Measurements from ENCODE around the gene ANXA9. TPM values are rescaled to one million over a fixed set of nuclear protein-coding genes. Genes with fewer than 3 reads are reported as not detected.
A peak's percentile ranks its signal among the peaks of the same experiment; 100 is the strongest.

Gene ANXA9
- polyA plus RNA-seq, 4 donors: 0.43 to 5.8 (median 0.89) TPM; not detected in 1

DNA sequence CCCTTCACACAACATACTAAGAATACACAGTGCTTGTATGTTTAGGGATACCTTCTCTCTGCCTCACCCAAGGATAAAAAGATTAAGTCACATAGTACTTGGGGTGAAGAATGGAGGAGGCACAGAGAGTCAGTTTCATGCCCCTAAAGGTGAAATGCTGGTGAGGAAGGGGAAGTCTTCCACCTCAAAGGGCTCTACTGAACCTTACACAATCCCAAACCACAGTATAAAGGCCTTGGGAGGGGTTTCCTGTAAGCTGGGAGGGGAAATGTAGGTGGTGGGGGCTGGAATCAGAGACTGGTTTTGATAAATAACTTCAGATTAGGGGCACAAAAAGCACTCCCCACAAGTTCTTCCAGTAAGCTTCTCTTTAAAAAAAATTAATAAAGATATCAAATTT, 21.1 kb downstream of the ANXA9 start:
- peaks cover 4 to 44% (median 7%) of the 10 kb centered on the region in 3 donors for H3K36me3 ChIP-seq (ENCODE audit: control insufficient read depth in 3 of 3, insufficient read depth in 2 of 3, low read depth in 1 of 3, low read length in 3 of 3)
- no peaks in the 10 kb centered on the region for H3K27me3 ChIP-seq (ENCODE audit: control insufficient read depth in 3 of 3, insufficient read depth in 3 of 3, low read length in 3 of 3)
- H3K4me1 ChIP-seq (ENCODE audit: control insufficient read depth in 3 of 3, insufficient read depth in 2 of 3, low read depth in 1 of 3, low read length in 2 of 3): peaks cover 0 to 34% (median 13%) of the 10 kb centered on the region in 3 donors
- H3K4me3 ChIP-seq (ENCODE audit: low read depth in 1 of 3, low read length in 3 of 3): no peak overlapping the region
- no peak for FAIRE-seq
- no peaks in the 10 kb centered on the region for H3K9me3 ChIP-seq (ENCODE audit: control insufficient read depth in 2 of 2, insufficient read depth in 1 of 2, low read depth in 1 of 2, low read length in 1 of 2)
- DNase-seq: no peak
- peak overlapping the region in 1 of 3 donors; percentile 34 for H3K27ac ChIP-seq (ENCODE audit: low read depth in 1 of 3, low read length in 2 of 3)

DNA sequence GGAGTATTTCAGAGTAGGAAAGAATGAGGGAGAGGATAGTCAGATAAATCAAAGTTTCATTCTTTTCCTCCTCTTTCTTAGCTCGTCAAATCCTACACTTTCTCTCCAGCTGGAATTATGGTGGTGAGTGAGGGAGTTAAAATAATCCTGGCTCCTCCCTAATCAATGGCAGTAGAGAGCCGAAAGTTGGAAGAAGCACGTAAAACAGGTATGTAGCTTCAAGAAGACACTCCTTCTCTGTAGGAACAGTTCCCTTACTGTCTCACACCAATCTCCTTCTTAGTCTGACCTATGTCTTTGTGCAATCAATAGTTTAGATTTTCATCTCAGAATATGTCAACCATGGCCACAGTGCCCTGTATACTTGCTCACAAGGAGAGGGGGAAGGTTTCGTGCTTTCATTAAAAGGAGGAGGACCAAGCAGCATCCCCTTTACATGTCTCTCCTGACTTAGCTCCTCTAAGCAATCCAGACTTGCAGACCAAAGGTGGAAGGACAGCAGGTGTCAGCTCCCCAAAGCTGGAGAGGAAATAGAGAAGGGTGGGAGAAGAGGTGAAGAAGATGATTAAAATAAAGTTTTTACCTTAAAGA, 23.7 kb downstream of the ANXA9 start:
- DNase-seq: peak in 1 of 2 donors; percentile 48
- Histone ChIP-seq H3K27ac (ENCODE audit: low read depth in 1 of 3, low read length in 2 of 3) (peak overlapping the region; percentile 86 to 90 (median 88)), H3K4me1 (ENCODE audit: control insufficient read depth in 3 of 3, insufficient read depth in 2 of 3, low read depth in 1 of 3, low read length in 2 of 3) (peaks cover 5 to 42% (median 17%) of the 10 kb centered on the region in 3 donors)

DNA sequence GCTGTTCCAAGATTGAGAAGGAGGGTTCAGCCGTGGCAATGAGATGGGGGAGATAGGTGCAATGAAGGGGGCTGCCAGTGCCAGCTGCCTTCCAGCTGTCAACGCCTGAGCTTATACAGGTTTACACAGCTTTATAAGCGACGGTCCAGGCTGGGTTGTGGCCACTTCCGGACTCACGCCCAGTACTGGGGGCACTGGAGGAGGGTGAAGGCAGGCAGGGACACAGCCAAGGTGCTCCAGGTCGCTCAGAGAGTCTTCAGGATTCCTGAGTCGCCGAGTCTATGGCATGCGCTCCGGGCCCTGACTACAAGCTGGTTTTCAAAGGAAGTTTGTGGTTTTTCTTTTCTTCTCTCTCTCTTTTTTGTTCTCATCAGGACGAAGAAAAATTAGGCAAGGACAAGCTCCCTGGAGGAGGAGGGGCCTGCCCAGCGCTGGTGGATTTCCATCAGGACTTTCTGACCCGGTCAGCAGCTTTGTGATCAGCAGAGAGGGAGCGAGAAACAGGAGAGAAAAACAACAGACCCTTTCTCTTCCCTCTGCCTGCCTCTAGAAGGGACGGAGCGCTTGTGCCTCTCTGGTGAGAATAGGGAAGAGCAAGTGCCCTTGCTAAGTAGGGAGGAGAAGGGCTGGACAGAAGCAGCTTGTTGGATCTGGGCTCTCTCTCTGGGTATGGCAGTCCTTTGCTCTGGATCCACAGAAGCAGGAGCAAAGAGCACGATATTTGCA, 24.4 kb downstream of the ANXA9 start, which contains the start of gene MINDY1:
TSS of gene MINDY1 (minus strand) at position 576 of the 726 bp plus-strand sequence. CDS start 4,285 bp downstream, outside the sequence.
- Histone ChIP-seq H3K36me3 (ENCODE audit: control insufficient read depth in 3 of 3, insufficient read depth in 2 of 3, low read depth in 1 of 3, low read length in 3 of 3) (peaks cover 0 to 14% (median 0%) of the 10 kb centered on the region in 3 donors), H3K4me1 (ENCODE audit: control insufficient read depth in 3 of 3, insufficient read depth in 2 of 3, low read depth in 1 of 3, low read length in 2 of 3) (peaks cover 6 to 42% (median 17%) of the 10 kb centered on the region in 3 donors), H3K27ac (ENCODE audit: low read depth in 1 of 3, low read length in 2 of 3) (peak within 1 kb of the TSS; percentile 86 to 90 (median 88)), H3K9me3 (ENCODE audit: control insufficient read depth in 2 of 2, insufficient read depth in 1 of 2, low read depth in 1 of 2, low read length in 1 of 2) (no peaks in the 10 kb centered on the region), H3K27me3 (ENCODE audit: control insufficient read depth in 3 of 3, insufficient read depth in 3 of 3, low read length in 3 of 3) (no peaks in the 10 kb centered on the region), H3K4me3 (ENCODE audit: low read depth in 1 of 3, low read length in 3 of 3) (peak within 1 kb of the TSS; percentile 21 to 95 (median 57))
- WGBS, 3 donors: 1 to 5% (median 3%) methylated on average over 17 to 18 of the region's 18 CpGs
- FAIRE-seq: no peak
- peak; percentile 83 to 86 for DNase-seq

More for the DNA sequence above, 23.7 kb downstream of the ANXA9 start:
- Histone ChIP-seq H3K4me3 (ENCODE audit: low read depth in 1 of 3, low read length in 3 of 3) (peak overlapping the region; percentile 21 to 57 (median 57)), H3K9me3 (ENCODE audit: control insufficient read depth in 2 of 2, insufficient read depth in 1 of 2, low read depth in 1 of 2, low read length in 1 of 2) (no peaks in the 10 kb centered on the region), H3K27me3 (ENCODE audit: control insufficient read depth in 3 of 3, insufficient read depth in 3 of 3, low read length in 3 of 3) (no peaks in the 10 kb centered on the region), H3K36me3 (ENCODE audit: control insufficient read depth in 3 of 3, insufficient read depth in 2 of 3, low read depth in 1 of 3, low read length in 3 of 3) (peaks cover 0 to 21% (median 5%) of the 10 kb centered on the region in 3 donors)
- 11 to 22% (median 17%) methylated on average over 4 of the region's 4 CpGs for WGBS, 3 donors
- FAIRE-seq: no peak

DNA sequence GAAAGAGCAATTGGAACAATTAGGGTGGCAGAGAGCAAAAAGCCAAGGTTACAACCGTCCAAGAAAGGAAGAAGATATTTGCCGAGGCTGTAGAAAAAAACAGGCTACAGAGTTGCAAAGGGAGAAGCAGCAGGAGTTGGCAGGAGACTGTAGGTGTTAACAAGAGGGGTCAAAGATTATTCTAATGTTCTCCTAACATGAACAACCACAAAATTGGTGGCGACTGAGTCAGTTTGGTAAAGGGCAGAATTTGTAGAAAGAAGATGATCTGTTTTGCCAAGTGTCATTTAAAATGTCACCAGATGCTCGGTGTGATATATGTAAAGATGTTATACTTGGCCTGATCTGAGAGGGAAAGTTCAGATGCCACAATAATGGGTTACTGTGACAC, 25.8 kb downstream of the ANXA9 start:
- DNase-seq (no peak), FAIRE-seq (no peak)
- H3K27me3 ChIP-seq (ENCODE audit: control insufficient read depth in 3 of 3, insufficient read depth in 3 of 3, low read length in 3 of 3): no peaks in the 10 kb centered on the region
- peaks cover 9 to 48% (median 17%) of the 10 kb centered on the region in 3 donors for H3K4me1 ChIP-seq (ENCODE audit: control insufficient read depth in 3 of 3, insufficient read depth in 2 of 3, low read depth in 1 of 3, low read length in 2 of 3)
- H3K27ac ChIP-seq (ENCODE audit: low read depth in 1 of 3, low read length in 2 of 3): peak overlapping the region; percentile 86 to 90 (median 88)
- peaks cover 0 to 2% (median 0%) of the 10 kb centered on the region in 3 donors for H3K36me3 ChIP-seq (ENCODE audit: control insufficient read depth in 3 of 3, insufficient read depth in 2 of 3, low read depth in 1 of 3, low read length in 3 of 3)
- 4 to 13% (median 10%) methylated on average over 4 of the region's 4 CpGs for WGBS, 3 donors
- H3K4me3 ChIP-seq (ENCODE audit: low read depth in 1 of 3, low read length in 3 of 3): peak overlapping the region in 2 of 3 donors; percentile 10 to 95
- no peaks in the 10 kb centered on the region for H3K9me3 ChIP-seq (ENCODE audit: control insufficient read depth in 2 of 2, insufficient read depth in 1 of 2, low read depth in 1 of 2, low read length in 1 of 2)

DNA sequence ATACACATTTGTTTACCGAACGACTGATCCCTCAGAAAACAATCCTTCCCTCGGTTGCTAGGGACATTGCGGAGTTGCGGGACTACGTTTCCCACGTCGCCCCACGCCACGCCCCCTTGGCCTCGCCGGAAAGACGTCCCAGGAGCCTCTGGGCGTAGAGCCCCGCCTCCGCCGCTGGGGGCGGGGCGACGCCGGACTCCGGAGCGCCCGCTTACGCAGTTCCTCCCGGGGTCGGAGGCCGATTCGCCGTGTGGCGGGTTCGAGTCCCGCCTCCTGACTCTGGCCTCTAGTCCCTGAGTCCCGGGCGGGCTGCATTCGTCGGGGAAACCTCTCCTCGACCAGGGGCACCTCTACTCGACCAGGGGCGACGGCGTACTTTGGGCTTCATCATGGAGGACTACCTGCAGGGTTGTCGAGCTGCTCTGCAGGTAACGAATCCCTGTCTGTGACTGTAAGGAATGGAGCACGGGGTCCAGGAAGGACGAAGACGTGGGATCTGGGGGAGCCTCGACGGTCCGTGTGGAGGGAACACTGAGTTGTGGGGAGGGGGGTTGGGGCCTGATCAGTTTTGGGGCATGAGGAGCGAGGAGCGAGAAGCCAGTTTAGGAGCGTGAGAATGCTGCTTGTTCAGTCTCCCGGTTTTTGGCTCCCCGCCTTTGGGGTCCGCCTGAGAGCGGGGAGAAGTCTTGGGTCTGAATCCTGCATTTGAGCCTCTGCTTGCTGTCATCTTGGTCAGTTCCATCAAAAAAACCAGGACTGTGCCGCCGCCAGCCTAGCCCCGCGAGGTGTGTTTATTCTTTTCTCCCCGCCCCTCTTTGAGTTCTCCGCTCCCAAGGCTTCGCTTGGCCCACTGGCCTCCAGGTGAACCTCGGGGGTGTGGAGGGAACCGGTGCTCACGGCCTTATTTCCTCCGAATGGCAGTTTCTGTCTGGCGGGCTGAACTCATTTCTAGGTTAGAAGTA, 26.4 kb downstream of the ANXA9 start, which contains the start of gene PRUNE1:
TSS of gene PRUNE1 (plus strand) at position 206 of the 962 bp plus-strand sequence. CDS start at position 390, 184 bp downstream.
- H3K4me1 ChIP-seq (ENCODE audit: control insufficient read depth in 3 of 3, insufficient read depth in 2 of 3, low read depth in 1 of 3, low read length in 2 of 3): peaks cover 9 to 49% (median 11%) of the 10 kb centered on the region in 3 donors
- WGBS, 3 donors: 0 to 1% (median 1%) methylated on average over 62 to 69 of the region's 69 CpGs
- peak within 1 kb of the TSS; percentile 73 to 95 (median 90) for H3K4me3 ChIP-seq (ENCODE audit: low read depth in 1 of 3, low read length in 3 of 3)
- DNase-seq (peak; percentile 97 to 99), FAIRE-seq (no peak)
- H3K9me3 ChIP-seq (ENCODE audit: control insufficient read depth in 2 of 2, insufficient read depth in 1 of 2, low read depth in 1 of 2, low read length in 1 of 2): no peaks in the 10 kb centered on the region
- no peaks in the 10 kb centered on the region for H3K27me3 ChIP-seq (ENCODE audit: control insufficient read depth in 3 of 3, insufficient read depth in 3 of 3, low read length in 3 of 3)
- peak within 1 kb of the TSS; percentile 88 to 94 (median 88) for H3K27ac ChIP-seq (ENCODE audit: low read depth in 1 of 3, low read length in 2 of 3)
- peaks cover 0 to under 1% (median 0%) of the 10 kb centered on the region in 3 donors for H3K36me3 ChIP-seq (ENCODE audit: control insufficient read depth in 3 of 3, insufficient read depth in 2 of 3, low read depth in 1 of 3, low read length in 3 of 3)

DNA sequence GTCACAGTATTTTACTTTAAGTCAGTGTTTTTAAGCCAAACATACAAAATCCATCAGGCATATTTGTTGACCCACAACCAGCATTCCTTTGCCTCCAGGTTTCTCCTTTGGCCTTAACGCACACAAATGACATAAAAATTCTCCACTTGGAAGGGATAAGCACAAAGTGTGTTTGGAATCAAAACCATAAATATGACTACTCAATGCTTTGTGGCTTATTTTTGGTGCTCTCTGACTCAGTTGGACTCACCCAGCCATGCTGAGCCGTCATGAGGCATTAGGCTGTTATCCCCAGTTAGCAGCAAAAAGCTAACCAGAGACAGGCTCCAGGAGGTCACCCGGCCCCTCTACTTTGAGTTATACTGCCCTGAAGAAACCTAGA, 27.1 kb downstream of the ANXA9 start:
- Histone ChIP-seq H3K36me3 (ENCODE audit: control insufficient read depth in 3 of 3, insufficient read depth in 2 of 3, low read depth in 1 of 3, low read length in 3 of 3) (no peaks in the 10 kb centered on the region), H3K9me3 (ENCODE audit: control insufficient read depth in 2 of 2, insufficient read depth in 1 of 2, low read depth in 1 of 2, low read length in 1 of 2) (no peaks in the 10 kb centered on the region), H3K27me3 (ENCODE audit: control insufficient read depth in 3 of 3, insufficient read depth in 3 of 3, low read length in 3 of 3) (no peaks in the 10 kb centered on the region), H3K27ac (ENCODE audit: low read depth in 1 of 3, low read length in 2 of 3) (peak overlapping the region; percentile 88 to 94 (median 88)), H3K4me3 (ENCODE audit: low read depth in 1 of 3, low read length in 3 of 3) (peak overlapping the region in 2 of 3 donors; percentile 90 to 95), H3K4me1 (ENCODE audit: control insufficient read depth in 3 of 3, insufficient read depth in 2 of 3, low read depth in 1 of 3, low read length in 2 of 3) (peaks cover 9 to 55% (median 10%) of the 10 kb centered on the region in 3 donors)
- no peak for FAIRE-seq
- no peak for DNase-seq
- WGBS, 3 donors: 18 to 41% (median 34%) methylated on average over 3 of the region's 3 CpGs

DNA sequence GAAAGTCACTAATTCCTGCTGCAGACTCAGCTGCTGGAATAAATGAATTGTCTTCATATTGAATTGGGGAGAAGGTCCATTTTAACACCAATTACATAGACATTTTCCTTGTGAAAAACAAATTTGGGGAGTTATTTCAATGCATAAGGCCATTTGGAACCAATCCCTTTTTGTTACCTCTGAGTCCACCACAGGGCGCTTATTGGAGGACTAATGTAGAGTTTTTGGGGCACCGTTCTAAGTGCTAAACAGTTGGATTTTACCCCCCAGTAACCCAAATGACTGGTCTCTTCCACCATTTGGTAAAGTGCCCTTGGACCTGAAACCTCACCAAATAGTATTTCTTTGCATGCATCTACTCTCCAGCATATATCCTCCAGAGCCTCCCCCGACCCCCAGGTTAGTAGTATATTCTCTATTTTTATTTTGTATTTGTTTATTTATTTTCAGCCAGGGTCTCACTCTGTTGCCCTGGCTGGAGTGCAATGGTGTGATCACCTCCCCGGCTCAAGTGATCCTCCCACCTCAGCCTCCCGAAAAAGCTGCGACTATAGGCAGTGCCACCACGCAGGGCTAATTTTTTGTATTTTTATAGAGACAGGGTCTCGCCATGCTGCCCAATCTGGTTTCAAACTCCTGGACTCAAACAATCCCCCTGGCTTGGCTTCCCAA, 27.7 kb downstream of the ANXA9 start:
- no peak for FAIRE-seq
- peak overlapping the region in 1 of 3 donors; percentile 90 for H3K4me3 ChIP-seq (ENCODE audit: low read depth in 1 of 3, low read length in 3 of 3)
- H3K36me3 ChIP-seq (ENCODE audit: control insufficient read depth in 3 of 3, insufficient read depth in 2 of 3, low read depth in 1 of 3, low read length in 3 of 3): peaks cover 0 to 2% (median 2%) of the 10 kb centered on the region in 3 donors
- 90 to 96% (median 93%) methylated on average over 8 of the region's 8 CpGs for WGBS, 3 donors
- H3K4me1 ChIP-seq (ENCODE audit: control insufficient read depth in 3 of 3, insufficient read depth in 2 of 3, low read depth in 1 of 3, low read length in 2 of 3): peaks cover 9 to 57% (median 10%) of the 10 kb centered on the region in 3 donors
- H3K27ac ChIP-seq (ENCODE audit: low read depth in 1 of 3, low read length in 2 of 3): peak overlapping the region in 1 of 3 donors; percentile 88
- H3K9me3 ChIP-seq (ENCODE audit: control insufficient read depth in 2 of 2, insufficient read depth in 1 of 2, low read depth in 1 of 2, low read length in 1 of 2): no peaks in the 10 kb centered on the region
- DNase-seq: no peak
- H3K27me3 ChIP-seq (ENCODE audit: control insufficient read depth in 3 of 3, insufficient read depth in 3 of 3, low read length in 3 of 3): no peaks in the 10 kb centered on the region
